ENCODE data around the gene CIB4. TPM values are rescaled to one million over a fixed set of nuclear protein-coding genes. Genes with fewer than 3 reads are reported as not detected.

The CIB4 gene
- total and polyA plus RNA-seq, 9 of the 15 experiments (the other 6 are each of a cell fraction or from before 2014, with no cell fraction given) = not detected

DNA sequence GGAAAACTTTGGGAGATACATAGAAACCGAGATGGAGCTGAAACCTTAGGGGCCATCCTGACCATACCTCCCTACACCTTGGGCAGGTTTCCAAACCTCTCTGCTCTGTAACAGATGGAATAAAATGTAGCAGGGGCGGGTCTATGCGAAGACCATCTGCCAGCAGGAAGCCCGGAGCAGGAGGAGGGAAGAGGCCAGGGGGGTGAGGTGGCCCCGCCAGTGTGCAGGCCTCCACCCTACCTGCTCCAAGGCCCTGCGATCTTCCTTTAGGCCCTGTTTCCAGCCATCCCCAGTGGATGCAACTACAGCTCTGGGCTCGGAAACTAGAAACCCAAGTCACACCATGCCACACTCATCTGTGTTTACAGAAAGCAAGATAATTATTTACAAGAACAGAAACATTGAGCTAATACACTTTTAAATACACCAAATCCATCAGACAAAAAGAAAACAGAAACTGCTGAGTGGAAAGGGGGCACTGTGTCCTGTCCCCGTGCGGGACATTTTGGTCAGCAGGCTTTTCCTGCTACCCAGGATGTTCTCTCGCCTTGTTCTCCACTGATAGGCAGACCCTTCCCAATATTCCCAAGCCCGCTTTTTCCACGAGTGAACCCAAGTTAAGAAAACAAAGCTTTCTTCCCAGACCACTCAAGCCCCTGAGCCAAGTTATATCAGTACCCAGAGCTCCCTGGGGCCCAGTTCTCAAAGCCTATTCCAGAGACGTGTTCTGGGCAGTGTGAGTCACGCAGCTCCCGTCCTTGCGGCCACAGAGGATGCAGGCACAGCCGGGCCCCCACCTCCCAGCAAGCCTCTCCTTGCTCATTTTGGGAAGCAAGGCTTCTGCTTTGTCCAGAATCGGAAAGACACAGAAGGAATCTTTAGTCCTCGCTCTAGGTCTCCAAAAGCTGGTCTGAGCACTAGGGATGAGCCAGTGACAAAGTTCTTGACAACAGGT lies 17.3 kb downstream of the CIB4 start:
- no peak overlapping the region for H3K4me2 ChIP-seq (ENCODE audit: insufficient read depth, low read length)
- H3K9me1 ChIP-seq (ENCODE audit: control insufficient read depth, insufficient read depth, low read length) = no peaks in the 10 kb centered on the region
- H3K27ac ChIP-seq (ENCODE audit: extremely low read depth, low read depth, low read length) = no peak overlapping the region
- no peaks in the 10 kb centered on the region for H3K36me3 ChIP-seq (ENCODE audit: control insufficient read depth, insufficient read depth, low read length)
- POLR2A ChIA-PET = interaction anchor here (1.6 kb wide), 1 partner anchor 9 kb away, joined by 3 read pairs; no protein-coding TSS in a partner anchor
- no peaks in the 10 kb centered on the region; a peak in 2 of 5 replicates for H3K4me1 ChIP-seq (replicated peaks in 1 of 2; ENCODE audit: control insufficient read depth in 2 of 2, insufficient read depth in 2 of 2, low read length in 2 of 2)
- DNase-seq (ENCODE audit: extremely low read depth in 1 of 4, low spot score in 3 of 4) = peak in 1 of 4 experiments; percentile 17
- intact Hi-C loops (cut with micrococcal nuclease) = no loop called here
- ATAC-seq = peak; percentile 48; the same call in 2 of the 3 replicates
- BruUV-seq (replicated peaks) = no TSS peak
- no peak overlapping the region for H3K4me3 ChIP-seq
- in situ Hi-C loops (cut with MboI) = no loop called here
- no peaks in the 10 kb centered on the region for H4K20me1 ChIP-seq (replicated peaks; ENCODE audit: control insufficient read depth, insufficient read depth, low read length)
- WGBS (ENCODE audit: insufficient coverage, low coverage, missing lambda C conversion rate) = 3% methylated on average over 18 of the region's 19 CpGs
- H3K27me3 ChIP-seq (ENCODE audit: control insufficient read depth in 2 of 2, insufficient read depth in 2 of 2, low read length in 2 of 2) = peaks cover 35 to 51% of the 10 kb centered on the region in 2 experiments
- H2AFZ ChIP-seq (ENCODE audit: low read depth, low read length) = no peak overlapping the region
- no peaks in the 10 kb centered on the region for H3K79me2 ChIP-seq (ENCODE audit: control insufficient read depth, insufficient read depth, low read length)
- H3K9ac ChIP-seq (ENCODE audit: insufficient read depth in 1 of 2, low read depth in 2 of 2, low read length in 2 of 2) = peak overlapping the region in 1 of 2 experiments; percentile 26; a peak in 1 of 4 replicates
- CTCF ChIA-PET (ENCODE audit: low intra/inter-chr PET ratio) = no interaction called here
- no peak for FAIRE-seq
- peaks cover 2% of the 10 kb centered on the region; the same call in 1 of the 2 replicates for H3K9me3 ChIP-seq (replicated peaks; ENCODE audit: control insufficient read depth, insufficient read depth, low read depth, low read length)
- TF ChIP-seq ATF7 (IDR thresholded peaks at IDR 0.05) (no peak), MIER1 (IDR thresholded peaks at IDR 0.05; ENCODE audit: low read depth) (no peak), HNRNPH1 (optimal IDR thresholded peaks at IDR 0.05; ENCODE audit: low read depth, low read length) (no peak), ILF3 (IDR thresholded peaks at IDR 0.05; ENCODE audit: borderline replicate concordance) (no peak), FOXA3 (CRISPR knock-in tag; conservative IDR thresholded peaks at IDR 0.05 in 1 of 2, IDR thresholded peaks at IDR 0.05 in 1 of 2) (no peak), MCM5 (IDR thresholded peaks at IDR 0.05; ENCODE audit: low read depth) (no peak), ZNF253 (CRISPR knock-in tag; conservative IDR thresholded peaks at IDR 0.05) (no peak)
- TF ChIP-seq, protein P1, sequence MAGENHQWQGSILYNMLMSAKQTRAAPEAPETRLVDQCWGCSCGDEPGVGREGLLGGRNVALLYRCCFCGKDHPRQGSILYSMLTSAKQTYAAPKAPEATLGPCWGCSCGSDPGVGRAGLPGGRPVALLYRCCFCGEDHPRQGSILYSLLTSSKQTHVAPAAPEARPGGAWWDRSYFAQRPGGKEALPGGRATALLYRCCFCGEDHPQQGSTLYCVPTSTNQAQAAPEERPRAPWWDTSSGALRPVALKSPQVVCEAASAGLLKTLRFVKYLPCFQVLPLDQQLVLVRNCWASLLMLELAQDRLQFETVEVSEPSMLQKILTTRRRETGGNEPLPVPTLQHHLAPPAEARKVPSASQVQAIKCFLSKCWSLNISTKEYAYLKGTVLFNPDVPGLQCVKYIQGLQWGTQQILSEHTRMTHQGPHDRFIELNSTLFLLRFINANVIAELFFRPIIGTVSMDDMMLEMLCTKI (IDR thresholded peaks at IDR 0.05; ENCODE audit: partially characterized antibody) = no peak
- TF ChIP-seq, protein P2, sequence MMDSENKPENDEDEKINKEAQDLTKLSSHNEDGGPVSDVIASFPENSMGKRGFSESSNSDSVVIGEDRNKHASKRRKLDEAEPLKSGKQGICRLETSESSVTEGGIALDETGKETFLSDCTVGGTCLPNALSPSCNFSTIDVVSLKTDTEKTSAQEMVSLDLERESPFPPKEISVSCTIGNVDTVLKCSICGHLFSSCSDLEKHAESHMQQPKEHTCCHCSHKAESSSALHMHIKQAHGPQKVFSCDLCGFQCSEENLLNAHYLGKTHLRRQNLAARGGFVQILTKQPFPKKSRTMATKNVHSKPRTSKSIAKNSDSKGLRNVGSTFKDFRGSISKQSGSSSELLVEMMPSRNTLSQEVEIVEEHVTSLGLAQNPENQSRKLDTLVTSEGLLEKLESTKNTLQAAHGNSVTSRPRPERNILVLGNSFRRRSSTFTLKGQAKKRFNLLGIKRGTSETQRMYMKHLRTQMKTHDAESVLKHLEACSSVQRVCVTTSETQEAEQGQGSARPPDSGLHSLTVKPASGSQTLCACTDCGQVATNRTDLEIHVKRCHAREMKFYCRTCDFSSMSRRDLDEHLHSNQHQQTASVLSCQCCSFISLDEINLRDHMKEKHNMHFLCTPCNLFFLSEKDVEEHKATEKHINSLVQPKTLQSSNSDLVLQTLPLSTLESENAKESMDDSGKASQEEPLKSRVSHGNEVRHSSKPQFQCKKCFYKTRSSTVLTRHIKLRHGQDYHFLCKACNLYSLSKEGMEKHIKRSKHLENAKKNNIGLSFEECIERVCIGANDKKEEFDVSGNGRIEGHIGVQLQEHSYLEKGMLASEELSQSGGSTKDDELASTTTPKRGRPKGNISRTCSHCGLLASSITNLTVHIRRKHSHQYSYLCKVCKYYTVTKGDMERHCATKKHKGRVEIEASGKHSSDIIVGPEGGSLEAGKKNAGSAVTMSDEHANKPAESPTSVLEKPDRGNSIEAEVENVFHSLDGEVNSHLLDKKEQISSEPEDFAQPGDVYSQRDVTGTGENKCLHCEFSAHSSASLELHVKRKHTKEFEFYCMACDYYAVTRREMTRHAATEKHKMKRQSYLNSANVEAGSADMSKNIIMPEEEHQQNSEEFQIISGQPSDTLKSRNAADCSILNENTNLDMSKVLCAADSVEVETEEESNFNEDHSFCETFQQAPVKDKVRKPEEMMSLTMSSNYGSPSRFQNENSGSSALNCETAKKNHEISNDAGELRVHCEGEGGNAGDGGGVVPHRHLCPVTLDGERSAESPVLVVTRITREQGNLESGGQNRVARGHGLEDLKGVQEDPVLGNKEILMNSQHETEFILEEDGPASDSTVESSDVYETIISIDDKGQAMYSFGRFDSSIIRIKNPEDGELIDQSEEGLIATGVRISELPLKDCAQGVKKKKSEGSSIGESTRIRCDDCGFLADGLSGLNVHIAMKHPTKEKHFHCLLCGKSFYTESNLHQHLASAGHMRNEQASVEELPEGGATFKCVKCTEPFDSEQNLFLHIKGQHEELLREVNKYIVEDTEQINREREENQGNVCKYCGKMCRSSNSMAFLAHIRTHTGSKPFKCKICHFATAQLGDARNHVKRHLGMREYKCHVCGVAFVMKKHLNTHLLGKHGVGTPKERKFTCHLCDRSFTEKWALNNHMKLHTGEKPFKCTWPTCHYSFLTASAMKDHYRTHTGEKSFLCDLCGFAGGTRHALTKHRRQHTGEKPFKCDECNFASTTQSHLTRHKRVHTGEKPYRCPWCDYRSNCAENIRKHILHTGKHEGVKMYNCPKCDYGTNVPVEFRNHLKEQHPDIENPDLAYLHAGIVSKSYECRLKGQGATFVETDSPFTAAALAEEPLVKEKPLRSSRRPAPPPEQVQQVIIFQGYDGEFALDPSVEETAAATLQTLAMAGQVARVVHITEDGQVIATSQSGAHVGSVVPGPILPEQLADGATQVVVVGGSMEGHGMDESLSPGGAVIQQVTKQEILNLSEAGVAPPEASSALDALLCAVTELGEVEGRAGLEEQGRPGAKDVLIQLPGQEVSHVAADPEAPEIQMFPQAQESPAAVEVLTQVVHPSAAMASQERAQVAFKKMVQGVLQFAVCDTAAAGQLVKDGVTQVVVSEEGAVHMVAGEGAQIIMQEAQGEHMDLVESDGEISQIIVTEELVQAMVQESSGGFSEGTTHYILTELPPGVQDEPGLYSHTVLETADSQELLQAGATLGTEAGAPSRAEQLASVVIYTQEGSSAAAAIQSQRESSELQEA (IDR thresholded peaks at IDR 0.05; ENCODE audit: low read depth) = no peak
